Measurements from ENCODE around the gene TULP4. TPM values are rescaled to one million over a fixed set of nuclear protein-coding genes. Genes with fewer than 3 reads are reported as not detected.

The TULP4 gene
- total and polyA plus RNA-seq, 2 of the 8 experiments (the other 6 are each of a cell fraction or from before 2014, with no cell fraction given) = 7.7 to 51.6 TPM

DNA sequence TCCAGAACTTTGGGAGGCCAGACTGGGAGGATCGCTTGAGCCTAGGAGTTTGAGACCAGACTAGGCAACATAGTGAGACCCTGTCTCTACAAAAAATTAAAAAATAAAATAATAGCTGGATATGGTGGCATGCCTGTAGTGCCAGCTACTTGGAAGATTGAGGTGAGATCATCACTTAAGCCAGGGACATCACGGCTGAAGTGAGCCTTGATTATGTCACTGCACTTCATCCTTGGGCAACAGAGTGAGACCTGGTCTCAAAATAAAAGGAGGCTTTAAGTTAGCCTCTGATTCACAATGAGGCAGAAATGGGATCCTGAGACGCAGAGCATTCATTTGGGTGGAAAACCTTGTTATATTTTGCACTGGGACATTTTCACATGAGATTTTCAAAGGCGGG is 57.0 kb downstream of the TULP4 start (continued):
- TF ChIP-seq JUN (IDR thresholded peaks at IDR 0.05; ENCODE audit: low read depth, low read length) (no peak), ASH2L (IDR thresholded peaks at IDR 0.05; ENCODE audit: low read length) (no peak), CTBP2 (IDR thresholded peaks at IDR 0.05; ENCODE audit: borderline replicate concordance, insufficient read depth, insufficient read length, low read length) (no peak), GTF2F1 (IDR thresholded peaks at IDR 0.05; ENCODE audit: borderline replicate concordance, low read depth, low read length) (no peak), MAX (IDR thresholded peaks at IDR 0.05) (no peak), SIRT6 (IDR thresholded peaks at IDR 0.05; ENCODE audit: low read length) (no peak)
